GM21825 (cell line): ENCODE measurements around the gene RBP5.

Experiments used
- ATAC-seq: cut with Tn5 transposase; IDR thresholded peaks from one replicate; pipeline ENCODE4 v1.9.1; 2021; ENCODE audit warnings: mild to moderate bottlenecking, moderate library complexity; ENCODE audit not compliant: unreplicated experiment

RBP5 gene

DNA sequence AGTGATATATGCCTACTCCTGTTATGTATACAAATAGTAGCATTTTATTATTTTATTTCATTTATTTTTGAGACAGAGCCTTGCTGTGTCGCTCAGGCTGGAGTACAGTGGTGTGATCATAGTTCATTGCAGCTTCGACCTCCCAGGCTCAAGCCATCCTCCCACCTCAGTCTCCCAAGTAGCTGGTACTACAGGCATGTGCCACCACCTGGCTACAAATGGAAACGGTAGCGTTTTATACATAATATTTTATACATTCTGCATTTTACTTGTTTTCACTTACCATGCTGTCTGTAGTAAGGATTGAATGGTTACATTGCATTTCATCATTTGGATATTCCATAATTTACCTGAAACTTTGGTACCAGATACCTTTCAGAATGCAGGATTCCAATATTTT is 50.5 kb downstream of the RBP5 start:
- ATAC-seq = no peak

DNA sequence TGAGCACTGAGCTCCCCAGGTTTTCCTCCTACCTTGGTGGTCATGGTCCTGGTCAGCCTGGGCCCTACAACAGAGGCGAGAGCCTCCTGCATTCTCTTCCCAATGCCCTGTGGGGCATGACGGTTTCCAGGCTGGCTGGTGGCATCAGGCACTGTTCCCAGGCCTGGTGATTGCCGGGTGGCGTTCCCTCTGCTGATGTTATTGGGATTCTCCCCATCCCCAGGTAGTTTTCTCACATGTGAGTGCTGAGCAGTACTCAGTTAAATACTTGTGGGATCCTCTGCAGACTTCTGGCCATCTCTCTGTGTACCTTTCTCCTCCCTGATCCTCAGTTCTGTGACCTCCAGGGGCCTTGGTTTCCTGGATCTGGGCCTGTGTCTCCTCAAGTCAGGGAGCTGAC is 52.2 kb downstream of the RBP5 start:
- no peak for ATAC-seq

DNA sequence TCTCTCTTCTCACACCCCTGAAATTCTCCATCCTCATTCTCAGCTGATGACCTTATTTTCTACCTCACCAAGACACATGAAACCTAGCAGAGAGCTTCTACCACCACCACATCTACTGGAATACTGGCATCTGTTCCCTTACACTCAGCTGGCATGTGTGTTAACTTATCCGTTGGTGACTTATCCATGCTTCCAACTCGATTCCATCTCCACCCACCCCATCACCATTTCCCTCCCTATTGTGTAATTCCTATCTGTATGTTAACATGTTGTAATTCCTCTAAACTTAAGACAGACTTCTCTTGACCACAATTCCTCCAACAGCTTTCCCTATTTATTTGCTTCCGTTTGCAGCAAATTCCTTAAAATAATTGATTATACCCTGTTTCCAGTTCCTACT is 52.8 kb downstream of the RBP5 start:
- no peak for ATAC-seq

DNA sequence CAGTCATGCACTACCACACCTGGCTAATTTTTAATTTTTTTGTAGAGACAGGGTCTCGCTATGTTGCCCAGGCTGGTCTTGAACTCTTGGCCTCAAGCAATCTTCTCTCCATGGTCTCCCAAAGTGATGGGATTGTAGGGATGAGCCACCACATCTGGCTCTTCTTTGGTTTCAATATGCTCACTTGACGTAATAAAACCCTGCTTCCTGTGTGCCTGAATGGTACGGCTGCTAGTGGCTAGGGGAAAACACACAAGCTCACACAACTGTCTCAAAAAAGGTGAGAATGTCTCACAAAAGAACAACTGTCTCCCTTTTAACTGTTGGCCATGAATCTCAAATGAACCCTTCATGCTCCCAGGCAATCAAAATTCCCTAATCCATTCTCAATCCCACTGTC is 53.2 kb downstream of the RBP5 start:
- no peak for ATAC-seq

DNA sequence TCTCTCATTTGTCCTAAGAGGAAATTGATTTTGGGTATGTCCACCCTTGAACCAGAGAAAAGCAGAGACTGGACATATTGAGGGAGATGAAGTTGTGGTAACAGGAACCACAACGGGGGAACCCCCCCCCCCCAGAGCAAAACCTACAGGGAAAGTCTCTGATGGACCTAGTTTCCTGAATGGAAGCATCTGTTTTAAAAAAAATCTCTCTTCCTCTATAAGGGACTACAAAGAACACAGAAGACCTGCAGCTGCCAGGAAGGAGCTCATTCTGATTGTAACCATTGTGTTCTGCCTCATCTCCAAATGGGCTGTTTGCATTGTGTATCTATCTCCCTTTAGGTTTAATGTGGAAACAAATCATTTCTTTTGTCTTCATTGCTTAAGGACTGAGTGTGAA is 54.7 kb downstream of the RBP5 start:
- no peak for ATAC-seq
